Measurements from ENCODE around the gene SLC10A7. TPM values are rescaled to one million over a fixed set of nuclear protein-coding genes. Genes with fewer than 3 reads are reported as not detected.

The SLC10A7 gene, protein sequence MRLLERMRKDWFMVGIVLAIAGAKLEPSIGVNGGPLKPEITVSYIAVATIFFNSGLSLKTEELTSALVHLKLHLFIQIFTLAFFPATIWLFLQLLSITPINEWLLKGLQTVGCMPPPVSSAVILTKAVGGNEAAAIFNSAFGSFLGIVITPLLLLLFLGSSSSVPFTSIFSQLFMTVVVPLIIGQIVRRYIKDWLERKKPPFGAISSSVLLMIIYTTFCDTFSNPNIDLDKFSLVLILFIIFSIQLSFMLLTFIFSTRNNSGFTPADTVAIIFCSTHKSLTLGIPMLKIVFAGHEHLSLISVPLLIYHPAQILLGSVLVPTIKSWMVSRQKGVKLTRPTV
- polyA plus RNA-seq (2013, experiment 1 of 2; ENCODE audit: insufficient read length) = 6.9 TPM
- polyA plus RNA-seq (2013, experiment 2 of 2; ENCODE audit: insufficient read length) = 9.0 TPM

DNA sequence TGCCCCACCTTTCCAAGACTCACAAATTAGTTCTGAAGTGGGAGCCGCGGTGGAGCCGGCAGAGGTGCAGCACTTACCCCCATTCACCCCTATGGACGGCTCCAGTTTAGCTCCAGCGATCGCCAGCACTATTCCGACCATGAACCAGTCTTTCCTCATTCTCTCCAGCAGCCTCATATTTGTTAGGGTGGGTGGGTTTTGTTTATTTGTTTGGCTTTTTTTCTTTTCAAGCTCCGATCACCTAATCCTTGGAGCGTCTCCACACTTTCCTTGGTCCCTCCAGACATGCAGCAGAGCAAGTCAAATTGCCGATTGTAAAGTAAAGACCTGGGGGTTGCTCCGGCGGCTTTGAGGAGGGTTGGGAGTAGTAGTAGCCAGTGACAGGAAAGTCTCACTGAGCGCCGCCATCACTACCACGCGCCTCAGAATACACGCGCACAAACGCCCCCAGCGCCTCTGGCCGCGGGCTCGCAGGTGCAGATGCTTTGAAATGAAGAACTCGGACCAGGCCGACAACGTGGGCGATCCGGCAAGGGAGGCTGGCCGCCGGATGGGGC is at the start of gene SLC10A7:
Gene SLC10A7 (minus strand): TSS at position 400 of the 557 bp plus-strand sequence. CDS start 223 bp downstream, at position 177.
- DNase-seq = peak; percentile 72

DNA sequence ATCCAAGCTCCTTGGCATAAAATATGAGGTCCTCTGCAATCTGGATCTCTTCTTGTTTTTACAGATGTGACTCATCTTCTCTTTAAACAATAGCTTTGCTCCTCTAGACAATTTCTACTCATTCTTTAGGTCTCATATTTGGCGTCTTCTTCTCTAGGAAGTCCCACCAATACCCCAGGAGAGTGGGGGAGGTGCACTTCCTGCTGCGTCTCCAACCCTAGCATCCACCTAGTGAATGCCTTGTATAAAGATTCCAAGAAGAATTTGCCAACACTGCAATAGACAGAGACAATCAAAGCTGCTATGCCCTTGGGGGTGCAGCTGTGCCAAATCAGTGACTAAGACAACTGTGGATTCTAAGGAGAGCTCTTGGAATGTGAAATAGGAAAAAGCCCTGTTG is 45.7 kb upstream of the SLC10A7 start:
- peak; percentile 26 for DNase-seq

DNA sequence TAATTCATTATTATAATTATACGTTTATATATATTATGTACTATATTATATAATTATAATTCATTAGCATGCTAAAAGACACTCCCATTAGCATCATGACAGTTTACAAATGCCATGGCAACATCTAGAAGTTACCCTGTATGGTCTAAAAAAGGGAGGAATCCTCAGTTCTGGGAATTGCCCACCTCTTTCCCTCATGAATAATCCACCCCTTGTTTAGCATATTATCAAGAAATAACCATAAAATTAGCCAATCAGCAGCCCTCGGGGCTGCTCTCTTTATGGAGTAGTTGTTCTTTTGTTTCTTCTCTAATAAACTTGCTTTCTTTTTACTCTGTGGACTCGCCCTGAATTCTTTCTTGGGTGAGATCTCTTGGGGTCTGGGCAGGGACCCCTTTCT is 42.8 kb upstream of the SLC10A7 start:
- no peak for DNase-seq

DNA sequence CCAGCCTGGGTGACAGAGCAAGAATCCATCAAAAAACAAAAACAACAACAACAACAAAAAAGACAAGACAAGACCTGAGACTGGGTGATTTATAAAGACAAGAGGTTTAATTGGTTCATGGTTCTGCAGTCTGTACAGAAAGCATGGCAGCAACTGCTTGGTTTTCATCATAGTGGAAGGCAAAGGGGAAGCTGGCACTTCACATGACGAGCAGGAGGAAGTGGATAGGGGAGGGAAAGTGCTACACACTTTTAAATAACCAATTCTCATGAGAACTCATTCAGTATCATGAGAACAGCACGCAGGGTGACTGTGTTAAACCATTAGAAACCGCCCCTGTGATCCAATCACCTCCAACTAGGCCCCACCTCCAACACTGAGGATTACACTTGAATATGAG is 28.4 kb upstream of the SLC10A7 start:
- no peak for DNase-seq

DNA sequence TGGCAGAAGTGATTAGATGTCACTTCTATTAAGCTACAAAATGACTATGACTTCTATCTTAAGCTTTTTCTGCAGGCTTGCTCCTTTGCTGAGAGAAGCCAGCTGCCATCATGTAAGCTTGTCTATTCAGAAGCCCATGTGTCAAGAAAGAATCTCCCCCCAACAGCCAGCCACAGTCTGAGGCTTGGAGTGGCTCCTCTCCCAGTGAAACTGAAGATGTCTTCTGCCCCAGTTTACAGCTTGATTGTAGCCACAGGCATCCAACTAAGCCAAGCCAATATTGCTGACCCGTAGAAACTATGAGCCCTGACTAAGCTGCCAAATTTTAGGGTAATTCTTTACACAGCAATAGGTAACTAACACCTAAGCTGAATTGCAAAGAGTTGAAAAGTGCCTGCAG is 26.7 kb upstream of the SLC10A7 start:
- no peak for DNase-seq

DNA sequence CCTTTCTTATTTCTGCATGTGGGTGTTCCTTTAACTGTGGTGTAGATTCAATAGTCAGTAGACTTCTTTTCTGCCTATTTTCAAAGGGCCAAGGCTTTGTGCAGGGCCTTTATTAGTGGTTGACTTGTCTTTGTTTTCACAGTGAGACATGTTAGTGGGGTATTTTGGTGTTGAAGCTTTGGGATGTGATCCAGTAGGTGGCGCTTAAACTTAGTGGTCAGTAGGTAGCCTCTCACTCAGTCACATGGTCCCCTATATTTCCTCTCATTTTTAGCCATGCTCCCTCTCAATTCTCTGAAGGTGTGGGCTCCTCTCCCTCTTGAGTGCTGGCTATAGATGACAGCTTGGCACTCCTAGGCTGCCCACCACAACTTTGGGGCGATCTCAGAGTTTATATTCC is 23.4 kb upstream of the SLC10A7 start:
- peak; percentile 6 for DNase-seq

DNA sequence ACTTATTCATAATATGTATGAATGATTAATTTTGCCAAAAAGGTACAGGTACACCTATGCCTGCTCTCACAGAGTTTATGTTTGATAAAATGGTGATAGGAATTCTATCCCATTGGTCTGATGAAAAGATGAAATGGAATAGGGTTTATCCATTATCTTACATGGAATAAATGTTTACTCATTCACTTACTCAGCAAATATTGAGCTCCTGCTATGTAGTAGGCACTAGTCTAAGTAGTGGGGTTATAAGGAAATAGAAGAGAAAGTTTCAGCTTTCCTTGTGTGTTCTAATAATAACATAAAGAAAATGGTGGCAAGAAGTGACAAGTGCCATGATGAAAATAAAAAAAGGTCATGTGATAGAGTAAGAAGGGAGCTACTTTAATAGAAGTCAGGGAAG is 12.4 kb upstream of the SLC10A7 start:
- DNase-seq = no peak

DNA sequence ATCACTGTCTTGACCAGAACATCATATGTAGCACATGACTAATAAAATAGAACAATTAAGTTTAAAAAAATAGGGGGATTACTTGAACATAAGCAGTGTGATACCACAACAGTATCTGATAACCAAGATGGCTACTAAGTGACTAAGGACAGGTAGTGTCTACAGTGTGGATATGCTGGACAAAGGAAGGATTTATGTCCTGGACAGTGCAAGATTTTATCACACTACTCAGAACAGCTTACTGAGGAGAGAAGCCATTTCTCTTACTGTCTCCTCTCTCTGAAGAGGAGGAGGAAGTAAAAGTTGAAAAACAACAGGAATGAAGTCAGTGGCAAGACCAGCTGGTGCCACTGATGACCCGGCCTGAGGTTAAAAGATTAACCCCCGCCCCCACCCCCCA is 4.0 kb upstream of the SLC10A7 start:
- DNase-seq = no peak

DNA sequence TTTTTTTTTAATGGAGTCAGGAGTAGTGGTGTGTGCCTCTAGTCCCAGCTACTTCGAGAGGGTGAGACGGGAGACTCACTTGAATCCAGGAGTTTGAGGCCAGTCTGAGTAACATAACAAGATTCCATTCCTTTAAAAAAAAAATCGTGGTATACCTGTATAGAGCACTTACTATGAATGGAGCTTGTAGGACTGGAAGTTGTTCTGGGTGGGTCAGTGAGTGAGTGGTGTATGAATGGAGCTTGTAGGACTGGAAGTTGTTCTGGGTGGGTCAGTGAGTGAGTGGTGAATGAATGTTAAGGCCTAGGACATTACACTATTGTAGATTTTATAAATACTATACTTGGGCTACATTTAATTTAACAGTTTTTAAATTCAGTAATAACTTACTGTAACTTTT is 2.9 kb upstream of the SLC10A7 start:
- DNase-seq = no peak

DNA sequence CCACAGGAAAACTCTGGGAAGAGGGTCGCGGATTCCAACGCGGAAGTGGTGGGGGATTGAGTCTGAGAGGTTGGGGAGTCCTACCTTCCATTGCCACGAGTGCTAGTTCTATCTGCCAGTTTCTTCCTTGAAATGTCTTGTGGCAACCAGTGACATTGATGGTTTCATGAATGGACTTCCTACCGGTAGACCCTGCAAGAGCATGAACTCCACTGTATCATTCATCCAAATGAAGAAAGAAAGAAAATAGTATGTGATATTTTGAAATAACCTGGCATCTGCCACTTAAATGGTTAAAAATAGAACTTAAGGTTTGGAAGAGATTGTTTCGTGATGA is 1.1 kb upstream of the SLC10A7 start:
- DNase-seq = peak; percentile 11

DNA sequence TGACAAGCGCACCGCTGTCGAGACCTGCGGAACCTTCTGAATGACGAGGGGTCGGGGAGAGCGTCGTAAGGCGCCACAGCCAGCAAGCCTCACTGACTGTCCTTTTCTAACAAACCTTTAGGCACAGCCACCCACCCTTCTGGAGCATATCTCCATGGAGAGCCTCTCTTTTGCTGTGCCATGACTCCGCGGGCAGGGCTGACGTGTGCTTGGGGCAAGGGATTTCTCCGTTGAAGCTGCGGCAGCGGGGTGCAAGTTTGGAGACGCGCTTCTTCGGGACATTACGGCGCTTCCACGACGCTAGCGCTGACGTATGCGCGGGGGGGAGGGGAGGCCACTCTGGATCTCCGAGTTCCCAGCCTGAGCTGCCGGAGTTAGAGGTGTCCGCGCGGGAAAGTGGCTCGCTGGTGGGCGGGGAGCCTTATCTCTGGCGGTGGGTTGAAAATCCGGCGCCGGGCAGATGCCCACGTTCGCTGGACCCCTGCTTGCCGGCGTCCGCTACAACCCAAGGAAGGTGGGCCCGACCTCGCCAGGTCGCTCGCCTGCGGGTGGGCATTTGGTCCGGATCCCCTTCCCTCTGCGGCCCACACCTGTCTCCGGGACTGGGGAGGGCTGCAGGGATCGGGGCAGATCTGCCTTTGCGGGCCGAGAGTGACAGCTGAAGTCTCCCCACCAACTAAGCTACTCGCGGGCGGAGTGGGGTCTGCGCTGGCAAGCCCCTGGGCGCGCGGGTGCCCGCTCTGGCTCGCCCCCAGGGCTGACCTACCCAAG is 543 bp upstream of the SLC10A7 start:
- DNase-seq = peak; percentile 86

DNA sequence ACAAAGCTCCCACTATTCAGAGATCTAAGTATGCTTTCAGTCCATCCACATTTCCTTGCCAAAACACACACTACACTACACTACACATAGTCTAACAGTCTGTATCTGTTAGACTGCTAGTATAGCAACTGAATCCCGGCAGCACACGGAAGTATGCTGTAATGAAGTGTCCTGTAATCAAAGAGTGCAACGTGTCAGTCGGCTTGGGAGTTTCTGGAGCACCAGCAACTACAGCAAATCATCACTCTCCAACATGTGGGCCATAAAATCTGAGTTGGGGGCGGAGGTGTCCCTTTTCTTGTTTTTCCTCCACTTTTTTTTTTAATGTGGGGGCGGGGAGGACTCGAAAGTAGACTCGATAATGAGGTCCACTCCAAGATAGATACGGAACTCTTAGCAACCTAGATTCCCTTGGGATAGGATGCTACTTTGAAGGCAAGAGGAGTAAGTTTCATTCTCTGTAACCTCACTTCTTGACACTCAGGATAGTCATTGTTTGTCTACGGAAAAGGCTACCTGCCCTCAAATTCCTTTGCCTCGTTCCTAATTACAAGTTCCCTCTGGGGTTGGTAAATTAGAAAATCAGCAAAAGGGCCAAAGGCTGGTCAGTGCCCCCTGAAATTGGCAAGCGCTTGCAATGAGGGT is 722 bp downstream of the SLC10A7 start:
- peak; percentile 65 for DNase-seq

DNA sequence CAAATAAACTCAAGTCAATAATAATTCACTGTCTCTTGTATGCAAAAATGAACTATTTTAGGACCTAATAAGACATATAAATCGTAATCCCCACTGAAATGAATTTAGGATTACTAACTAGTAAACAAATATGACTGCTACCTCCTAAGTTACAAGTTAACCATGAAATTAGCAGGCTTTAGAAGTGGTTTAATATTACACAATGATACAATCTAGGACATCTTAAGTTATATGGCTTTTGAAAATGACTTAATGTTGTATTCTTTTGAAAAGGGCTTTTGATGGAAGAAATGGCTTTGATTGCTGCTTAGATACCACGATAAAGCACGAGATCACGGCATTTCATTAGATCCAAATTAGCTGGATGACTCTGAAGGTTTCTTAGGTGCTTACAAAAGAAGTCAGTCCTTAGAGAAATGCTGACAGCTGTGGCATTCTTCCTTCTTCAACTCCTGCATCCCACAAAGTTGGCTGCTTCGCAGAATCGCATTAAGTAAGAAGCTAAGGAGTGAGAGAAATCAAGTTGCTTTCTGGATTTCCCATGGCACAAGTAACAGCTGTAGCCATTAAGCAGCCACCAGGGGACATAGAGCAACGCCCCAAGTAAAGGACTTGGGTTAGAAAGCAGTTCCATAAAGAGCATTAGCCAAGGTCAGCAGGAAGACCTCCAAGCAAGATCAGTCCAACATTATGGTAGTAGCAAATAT is 6.9 kb downstream of the SLC10A7 start:
- DNase-seq = no peak

DNA sequence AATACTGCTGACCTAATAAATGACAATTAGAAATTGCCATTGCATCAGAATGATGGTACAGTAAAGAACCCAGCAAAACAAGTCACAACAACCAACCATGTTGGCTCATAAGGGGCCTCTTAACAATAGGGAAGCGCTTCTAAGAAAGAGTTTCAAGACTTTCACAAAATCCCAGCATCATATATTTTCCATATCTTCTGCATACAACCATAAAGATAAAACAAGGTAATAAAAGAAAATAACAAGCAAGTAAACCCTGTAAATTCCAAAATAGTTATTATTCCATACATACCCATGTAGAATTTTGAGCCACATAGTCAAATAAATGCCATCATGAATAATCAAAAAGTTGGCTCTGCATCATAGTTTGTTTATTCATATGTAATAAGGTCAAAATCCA is 8.2 kb downstream of the SLC10A7 start:
- no peak for DNase-seq

DNA sequence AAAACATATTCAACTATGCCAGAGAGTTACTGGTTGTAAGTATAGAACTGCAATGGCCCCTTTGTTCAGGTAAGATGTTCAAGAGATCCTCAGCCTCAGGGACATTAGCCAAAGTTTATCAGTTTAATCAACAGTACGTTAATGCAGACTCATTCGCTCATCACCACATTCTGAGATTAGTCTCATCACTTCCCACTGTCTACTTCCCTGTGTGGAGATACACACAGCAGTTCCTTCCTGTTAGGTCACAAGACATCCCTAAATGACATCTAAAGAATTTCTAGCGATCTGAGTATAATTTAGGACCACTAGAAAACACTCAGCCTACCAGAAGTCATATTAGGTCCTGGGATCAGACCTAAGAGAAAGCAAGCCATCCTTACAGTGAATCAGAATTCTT is 10.4 kb downstream of the SLC10A7 start:
- DNase-seq = no peak

DNA sequence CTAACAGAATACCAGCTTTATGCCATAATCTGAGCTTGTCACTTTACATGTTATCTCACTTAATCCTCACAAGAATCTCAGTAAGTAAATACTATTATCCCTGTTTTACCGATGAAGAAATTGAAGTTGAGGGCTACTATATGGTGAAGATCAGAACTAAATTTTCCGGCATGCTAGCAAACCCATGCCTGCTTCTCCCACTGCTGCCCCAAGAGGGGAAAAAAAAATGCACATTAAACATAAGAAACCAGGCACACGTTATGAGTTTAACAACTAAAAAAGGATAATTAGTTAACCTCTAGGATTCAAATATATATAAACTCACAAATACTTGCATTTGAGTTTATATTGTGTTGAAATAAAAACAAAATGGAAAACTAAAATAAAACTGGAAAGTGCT is 10.8 kb downstream of the SLC10A7 start:
- DNase-seq = no peak

DNA sequence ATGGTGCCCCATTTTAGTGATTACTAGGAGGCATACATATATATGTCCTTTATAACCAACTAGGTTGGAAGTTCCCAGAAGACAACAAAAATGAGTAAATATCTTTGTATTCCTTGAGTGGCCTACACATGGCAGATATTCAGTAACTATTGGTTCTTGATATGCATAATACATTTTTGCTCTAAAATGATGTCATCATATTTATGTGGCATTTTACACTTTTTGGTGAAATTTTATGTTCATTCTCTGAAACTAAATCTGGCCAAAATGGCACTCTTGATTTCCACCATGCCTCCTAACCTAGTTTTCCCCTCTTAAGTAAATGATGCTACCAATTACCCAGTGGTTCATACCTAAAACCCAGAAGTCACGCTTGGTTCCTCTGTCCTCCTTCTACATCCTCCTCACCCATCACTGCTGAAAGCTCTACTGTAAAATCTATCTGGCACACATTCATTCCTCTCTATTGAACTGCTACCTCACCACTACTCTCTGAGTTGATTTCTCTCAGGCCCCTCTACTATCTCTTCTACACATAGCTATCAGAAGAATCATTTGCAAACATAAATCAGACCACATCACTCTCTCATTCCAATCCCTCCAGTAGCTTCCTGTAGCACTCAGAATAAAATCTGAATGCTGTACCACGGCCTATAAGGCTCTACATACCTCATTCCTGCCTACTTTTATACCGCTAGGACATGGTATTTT is 13.4 kb downstream of the SLC10A7 start:
- DNase-seq = no peak

DNA sequence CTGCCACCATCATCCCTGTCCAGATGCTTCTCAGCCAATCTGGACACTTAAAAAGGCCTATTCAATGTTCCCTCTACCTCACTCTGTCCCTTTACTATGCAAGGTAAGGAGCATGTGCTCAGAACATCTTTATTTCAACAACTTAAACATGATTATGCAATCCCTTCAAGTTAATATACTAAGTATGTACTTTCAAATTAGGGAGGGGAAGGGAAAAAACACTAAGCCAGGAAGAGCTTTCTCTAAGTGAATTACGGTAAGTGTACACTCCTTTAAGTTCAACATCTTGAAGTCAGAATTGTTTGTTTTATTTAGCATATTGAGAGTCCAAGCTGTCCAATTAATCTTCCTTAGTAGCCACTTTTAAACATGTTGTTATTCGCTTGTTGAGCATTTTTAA is 14.1 kb downstream of the SLC10A7 start:
- DNase-seq = no peak

DNA sequence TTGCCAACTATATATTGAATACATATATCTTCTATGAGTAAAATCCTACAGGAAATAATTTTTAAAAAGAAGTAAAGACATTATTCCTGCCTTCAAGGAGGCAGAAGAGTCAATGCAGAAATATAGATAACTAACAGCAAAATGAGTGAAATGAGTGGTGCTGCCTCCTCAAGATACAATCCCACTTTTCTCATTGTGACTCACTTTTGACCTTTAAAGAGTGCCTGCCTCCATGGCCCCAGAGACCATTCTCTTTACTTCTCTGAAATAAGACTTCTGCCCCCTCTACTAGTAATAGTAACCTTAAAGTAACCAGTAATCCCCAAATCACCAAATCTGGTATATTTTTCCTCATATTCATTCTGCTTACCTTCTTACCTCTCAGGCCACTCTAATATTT is 15.5 kb downstream of the SLC10A7 start:
- DNase-seq = no peak

DNA sequence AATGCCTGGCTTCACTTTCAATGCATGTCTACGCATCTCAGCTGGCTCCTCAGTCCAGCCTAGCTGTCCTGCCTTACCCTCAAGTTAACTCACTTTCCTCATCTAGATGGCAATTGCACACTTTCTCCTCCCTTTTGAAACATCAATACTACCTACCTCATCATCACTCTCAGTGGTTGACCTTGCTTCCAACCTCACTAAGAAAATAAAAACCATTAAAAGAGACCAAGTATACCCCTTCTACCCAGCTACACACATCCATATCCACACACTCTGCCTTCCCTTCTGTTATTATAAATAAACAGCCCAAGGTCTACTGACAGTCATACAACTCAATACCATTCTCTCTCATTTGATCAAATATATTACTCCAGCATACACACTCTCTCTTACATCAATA is 21.5 kb downstream of the SLC10A7 start:
- no peak for DNase-seq

DNA sequence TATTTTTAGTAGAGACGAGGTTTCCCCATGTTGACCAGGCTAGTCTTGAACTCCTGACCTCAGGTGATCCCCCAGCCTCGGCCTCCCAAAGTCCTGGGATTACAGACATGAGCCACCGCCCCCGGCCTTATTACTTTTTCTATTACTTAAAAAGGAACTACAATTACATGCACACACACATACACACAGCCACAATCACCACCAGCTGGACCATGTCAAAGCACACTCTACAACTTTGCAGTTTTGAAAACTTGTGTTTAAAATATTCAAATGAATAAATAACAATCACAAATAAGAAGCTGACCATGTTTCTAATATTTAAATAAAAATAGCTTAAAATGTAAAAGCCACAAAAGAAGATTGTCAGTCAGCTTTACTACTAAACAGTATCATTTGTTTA is 23.4 kb downstream of the SLC10A7 start:
- DNase-seq = no peak

DNA sequence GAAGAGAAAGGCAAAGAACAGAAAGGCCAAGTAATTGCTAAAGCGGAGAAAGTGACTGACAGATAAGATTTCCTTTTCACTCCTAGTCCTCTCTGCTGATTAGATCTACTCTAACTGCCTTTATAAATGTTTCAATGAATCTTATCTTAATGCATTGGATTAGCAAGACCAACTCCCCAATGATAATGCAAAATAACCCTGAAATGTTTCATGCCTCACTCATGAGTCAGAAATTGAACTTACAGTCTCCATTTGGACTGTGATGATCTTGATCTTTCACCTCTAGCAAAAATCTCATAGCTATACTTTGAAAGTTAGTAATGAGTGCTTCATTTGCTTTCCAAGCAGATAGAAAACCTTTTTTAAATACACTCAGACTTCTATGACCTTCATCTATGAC is 26.5 kb downstream of the SLC10A7 start:
- DNase-seq = peak; percentile 15

Measured in fibroblast of skin of scalp (primary cell).